Endothelial cell of umbilical vein (primary cell): ENCODE results near the gene C3orf22.

Experiments used
- CTCF ChIP-seq, 2 donors: IDR thresholded peaks; 1 replicate in 1 of 2; 2 replicates in 1 of 2; pipeline ENCODE4 v1.5.1; 2011; ENCODE audit warnings: low read length in 2 of 2, mild to moderate bottlenecking in 2 of 2, moderate library complexity in 2 of 2, control low read depth in 1 of 2, inconsistent platforms in 1 of 2, low read depth in 1 of 2; ENCODE audit not compliant: insufficient read depth in 1 of 2; ENCODE audit errors: extremely low read depth in 1 of 2
- POLR2A ChIP-seq: IDR thresholded peaks from 2 replicates; pipeline ENCODE4 v1.6.1; 2012; ENCODE audit warnings: low read depth, mild to moderate bottlenecking, control low read depth, low read length

GRCh38 chr3:126556637-126557414, 1.9 kb downstream of the C3orf22 start:
- TF ChIP-seq POLR2A, result no peak
- no peak for TF ChIP-seq CTCF (IDR thresholded peaks at IDR 0.05; ENCODE audit: extremely low read depth in 1 of 2, insufficient read depth in 1 of 2, low read depth in 1 of 2, low read length in 2 of 2)
